ENCODE measurements around the gene SH2D6.

SH2D6 gene

DNA sequence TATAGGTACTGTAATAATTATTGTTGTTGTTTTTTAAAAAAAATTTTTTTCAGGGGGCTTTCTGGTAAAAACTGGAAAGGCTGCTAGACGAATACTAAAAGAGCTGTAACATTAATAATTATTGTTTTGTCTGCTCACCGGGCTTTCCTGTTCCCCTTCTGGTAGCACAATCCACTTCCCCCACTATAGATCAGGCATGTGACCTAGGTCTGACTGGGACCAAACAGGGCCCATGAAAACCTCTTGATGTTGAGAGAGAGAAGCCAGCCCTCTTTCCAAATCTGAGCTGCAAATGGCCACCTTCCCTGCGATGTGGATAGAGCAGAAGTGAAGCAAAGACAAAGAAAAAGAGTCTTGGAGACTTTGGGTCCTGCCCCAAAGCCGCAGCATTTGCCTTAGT is 23.4 kb downstream of the SH2D6 start:
- no peak for DNase-seq

DNA sequence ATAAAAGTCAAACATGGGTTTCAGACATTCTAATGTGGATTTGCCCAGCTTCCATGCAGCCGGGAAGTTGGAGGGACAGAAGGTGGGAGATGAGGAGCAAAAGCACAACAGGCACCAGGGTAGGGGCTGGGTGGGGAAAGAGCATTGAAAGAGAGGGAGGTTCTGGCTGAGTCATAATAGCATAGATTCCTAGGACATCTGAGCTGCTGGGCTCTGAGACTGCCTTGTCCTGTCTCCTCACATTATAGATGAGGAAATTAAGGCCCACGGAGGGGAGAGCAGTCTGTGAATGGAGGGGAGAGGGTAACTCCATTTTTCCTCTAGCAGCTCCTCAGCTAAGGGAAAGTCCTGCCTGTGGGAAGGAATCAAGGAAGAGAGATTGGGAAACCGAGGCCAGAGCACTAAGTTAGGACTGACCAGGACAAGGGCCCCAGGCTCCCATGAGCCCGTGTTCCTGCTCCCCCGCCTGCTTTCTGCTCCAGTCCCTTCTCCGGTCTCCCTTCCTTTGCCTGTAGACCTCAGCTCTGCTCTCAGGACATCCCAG is 26.2 kb downstream of the SH2D6 start:
- no peak for DNase-seq

DNA sequence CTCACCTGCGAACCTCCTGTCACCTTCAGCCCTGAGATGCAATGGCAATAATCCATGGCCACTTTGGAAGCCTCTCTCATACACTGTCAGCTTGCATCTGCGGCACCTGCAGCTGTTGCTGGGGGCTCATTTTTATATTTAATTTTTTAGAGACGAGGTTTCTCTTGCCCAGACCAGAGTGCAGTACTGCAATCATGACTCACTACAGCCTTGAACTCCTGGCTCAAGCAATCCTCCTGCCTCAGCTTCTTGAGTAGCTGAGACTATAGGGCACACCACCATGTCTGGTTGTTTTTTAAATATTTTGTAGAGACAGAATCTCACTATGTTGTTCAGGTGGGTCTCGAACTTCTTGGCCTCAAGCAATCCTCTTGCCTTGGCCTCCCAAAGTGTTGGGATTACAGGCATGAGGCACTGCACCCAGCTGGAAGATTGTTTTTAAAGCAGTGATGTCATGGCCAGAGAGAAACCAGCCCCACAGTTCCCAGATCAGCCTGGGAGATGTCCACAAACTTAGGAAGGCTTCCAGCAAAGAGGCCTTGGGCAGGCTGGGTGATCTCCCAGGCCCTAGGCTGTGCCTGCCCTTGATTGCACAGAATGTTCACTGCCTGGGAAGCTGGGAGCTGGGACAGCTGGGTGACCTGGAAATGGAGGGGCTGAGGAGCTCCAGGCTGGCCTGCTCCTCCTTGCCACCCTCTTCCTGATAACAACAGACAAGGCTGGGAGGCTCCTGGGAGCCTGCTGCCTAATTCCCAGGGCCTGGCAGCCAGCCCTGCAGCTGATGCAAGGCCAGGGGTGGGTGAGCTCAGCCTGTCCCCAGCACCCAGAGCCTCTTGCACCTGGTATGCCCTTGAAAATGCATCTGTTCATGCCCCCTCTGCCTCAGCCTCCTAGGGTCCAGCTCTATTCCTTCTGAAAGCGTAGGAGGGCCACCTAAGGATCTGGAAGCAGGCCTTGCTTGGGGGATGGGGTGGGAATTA is 27.1 kb downstream of the SH2D6 start:
- no peak for DNase-seq

DNA sequence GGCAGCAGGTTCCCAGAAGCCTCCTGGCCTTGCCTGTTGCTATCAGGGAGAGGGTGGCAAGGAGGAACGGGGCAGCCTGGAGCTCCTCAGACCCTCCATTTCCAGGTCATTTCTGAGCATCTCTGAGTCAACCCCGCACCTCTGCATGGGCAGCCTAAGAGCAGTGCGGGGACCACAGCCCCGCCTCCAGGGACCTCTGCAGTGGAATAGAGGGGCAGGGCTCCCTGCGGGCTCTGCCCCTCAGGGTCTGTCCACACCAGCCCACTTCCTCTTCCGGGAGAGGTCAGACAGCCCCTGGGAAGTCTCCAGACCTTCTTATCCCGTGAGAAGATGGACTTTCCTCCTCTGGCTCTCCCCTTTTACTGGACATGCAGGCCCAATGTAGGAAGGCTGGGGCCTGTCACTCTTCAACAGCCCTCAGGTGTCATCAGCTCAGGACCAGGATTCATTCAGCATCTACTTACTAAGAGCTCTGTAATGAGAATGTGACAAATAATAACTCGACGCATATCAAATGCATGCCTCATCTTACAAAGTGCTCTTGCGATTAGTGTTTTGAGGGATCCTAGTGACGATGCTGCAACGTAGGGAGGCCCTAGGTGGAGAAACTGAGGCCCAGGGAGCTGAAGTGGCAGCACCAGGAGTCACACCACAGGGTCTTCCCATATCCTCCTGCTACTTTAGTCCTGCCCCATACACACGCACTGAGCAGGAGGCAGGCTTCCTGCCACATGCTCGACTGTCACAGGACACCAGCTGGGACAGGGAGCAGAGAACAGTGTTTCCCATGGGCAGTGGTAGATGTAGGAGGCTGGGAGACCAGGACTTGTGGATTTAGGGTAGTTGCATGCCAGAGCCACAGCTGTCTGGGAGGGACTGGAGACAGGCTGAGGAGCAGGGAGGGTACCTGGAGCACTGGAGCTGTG is 28.0 kb downstream of the SH2D6 start:
- no peak for DNase-seq

DNA sequence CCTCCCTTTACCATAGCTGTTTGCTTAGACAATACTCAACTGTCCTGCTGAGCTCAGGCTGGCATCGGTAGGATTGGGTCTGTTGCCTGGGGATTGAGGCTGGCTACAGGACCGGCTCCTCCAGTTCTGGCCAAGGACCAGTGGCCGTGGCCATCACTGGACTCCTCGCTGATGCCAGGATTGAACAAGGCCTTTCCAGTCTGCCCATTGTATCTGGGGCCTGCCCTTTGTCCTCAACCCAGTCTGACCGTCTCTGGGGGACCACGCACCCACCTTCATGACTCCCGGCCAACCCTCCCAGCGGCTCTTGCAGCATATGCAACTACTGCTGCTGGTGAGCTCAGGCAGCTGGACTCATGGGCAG is 28.7 kb downstream of the SH2D6 start:
- no peak for DNase-seq

DNA sequence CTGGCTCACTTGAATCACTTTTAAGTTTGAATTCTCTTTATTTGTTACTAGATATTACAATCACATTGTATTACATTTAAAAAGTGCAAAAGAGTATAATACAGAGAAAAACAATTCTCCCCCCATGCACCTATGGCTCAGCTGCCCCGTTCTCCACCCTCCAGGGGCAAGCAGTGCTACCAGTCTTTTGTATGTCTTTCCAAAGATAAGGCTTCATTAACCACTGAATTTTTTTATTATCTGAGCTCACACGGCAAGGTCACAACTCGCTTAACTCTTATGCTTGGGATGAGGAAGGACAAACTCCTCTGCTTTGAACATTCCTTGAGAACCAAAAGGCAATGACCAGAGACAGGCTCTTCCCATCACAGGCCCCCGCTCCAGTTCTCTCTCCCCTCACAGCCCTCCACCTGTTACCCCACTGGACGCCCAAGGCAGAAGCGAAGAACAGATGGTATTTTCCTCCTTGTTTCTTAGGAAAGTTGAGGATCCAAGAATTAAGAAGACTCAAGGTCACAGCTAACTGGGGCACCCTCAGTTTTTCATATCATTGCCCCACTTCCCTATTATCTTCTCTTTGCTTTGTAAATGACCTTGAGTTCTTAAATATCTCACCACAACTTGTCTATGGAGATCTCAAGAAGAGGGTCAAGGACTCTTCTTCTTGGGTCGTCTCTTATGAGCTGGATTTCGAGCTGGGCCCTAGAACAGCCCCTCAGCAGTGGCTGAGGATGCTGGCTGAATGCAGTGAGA is 30.1 kb downstream of the SH2D6 start:
- no peak for DNase-seq

DNA sequence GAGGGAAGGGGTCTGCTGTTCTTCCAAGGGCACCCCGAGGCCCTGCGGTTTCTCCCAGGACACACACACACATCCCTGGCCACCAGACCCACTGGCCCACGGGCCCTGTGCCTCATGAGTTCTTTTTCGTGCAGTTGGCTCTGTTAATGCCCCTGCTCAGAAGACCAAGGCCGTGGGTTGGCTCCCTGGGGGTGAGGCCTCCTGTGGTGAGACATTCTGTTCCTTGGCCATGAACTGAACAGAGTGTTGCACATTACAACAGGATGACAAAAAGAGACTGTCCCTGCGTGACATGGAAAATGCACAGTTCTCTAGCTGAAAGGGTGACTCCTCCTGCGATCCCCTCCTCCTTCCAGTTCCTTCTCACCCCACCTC is 30.7 kb downstream of the SH2D6 start:
- DNase-seq: no peak

DNA sequence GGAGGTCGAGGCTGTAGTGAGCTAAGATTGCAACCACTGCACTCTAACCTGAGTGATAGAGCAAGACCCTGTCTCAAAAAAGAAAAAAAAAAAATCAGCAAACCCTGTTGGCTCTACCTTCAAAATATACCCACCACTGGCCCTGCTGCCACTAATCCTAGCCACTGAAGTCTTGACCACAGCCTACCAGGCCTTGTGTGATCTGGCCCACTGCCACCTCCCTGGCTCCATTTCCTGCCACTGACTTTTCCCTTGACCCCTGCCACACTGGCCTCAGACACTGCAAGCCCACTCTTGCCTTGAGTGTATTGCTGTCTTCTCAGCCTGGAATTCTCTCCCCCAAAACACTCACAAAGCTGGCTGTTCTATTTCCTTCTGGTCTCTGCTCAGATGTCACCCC is 33.7 kb downstream of the SH2D6 start:
- DNase-seq: no peak

DNA sequence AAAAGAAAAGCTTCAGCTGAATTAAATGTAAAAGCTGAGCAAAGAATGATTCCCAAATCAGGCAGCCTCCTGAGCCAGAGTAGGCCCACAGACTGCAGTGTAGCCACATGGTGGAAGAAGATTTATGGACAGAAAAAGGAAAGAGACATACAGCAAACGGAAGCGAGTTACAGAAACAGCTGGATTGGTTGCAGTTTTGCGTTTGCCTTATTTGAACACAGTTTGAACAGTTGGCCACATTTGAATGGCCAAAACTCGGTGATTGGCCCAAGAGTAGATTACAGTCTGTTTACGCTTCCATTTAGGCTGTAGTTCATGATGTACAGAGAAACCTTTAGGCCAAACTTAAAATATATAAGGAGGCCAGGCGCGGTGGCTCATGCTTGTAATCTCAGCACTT is 35.1 kb downstream of the SH2D6 start:
- no peak for DNase-seq

DNA sequence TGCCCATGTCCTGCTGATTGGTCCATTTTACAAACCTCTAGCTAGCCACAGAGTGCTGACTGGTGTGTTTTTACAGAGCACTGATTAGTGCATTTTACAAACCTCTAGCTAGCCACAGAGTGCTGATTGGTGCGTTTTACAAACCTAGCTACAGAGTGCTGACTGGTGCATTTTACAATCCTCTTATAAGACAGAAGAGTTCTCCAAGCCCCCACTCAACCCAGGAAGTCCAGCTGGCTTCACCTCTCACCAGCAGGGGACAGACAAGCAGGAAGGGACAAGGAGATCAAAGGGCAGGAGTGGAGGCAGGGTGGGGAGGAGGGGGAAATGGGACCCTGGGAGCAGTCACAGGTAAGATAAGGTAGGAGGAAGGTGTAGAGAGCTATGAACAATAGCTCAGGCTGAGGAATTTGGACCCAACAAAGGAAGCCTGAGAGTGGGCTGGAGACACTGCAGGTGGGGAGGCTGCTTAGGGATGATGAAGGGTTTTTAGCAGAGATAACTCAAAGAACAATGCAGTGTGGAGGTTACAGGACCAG is 37.1 kb downstream of the SH2D6 start:
- DNase-seq: no peak

DNA sequence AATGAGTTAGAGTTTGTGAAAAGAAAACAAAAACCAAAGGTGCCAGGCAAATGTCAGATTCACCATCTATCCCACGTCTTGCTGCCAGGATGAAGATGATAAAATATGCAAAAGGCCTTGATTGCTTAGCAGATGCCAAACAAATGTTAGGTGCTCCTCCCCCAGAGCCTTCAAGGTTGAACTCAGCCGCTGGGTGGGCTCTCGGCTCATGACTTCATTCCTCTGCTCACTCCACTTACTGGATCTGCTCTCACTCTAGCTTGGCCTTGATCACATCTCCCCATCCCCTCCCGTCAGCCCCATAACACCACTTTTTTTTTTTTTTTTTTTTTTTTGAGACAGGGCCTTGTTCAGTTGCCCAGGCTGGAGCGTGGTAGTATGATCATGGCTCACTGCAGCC is 38.5 kb downstream of the SH2D6 start:
- DNase-seq: no peak

DNA sequence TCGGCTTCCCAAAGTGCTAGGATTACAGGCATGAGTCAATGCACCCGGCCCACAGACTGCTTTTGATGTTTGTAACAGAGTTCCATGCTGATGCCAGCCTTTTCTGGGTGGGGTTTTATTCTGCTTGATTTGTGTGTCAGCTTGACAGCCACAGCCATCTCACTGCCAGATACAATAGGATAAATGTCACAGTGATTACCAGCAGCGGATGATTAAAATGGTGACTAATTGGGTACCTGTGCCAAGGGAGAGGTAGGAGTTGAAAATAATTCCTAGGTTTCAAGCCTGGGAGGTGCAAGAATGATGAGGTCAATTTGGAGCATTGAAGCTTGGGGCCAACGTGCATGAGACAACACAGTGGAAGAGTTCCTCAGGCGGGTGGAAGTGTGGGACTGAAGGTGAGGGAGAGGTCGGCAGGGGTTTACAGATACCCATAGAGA is 39.4 kb downstream of the SH2D6 start:
- DNase-seq: no peak

DNA sequence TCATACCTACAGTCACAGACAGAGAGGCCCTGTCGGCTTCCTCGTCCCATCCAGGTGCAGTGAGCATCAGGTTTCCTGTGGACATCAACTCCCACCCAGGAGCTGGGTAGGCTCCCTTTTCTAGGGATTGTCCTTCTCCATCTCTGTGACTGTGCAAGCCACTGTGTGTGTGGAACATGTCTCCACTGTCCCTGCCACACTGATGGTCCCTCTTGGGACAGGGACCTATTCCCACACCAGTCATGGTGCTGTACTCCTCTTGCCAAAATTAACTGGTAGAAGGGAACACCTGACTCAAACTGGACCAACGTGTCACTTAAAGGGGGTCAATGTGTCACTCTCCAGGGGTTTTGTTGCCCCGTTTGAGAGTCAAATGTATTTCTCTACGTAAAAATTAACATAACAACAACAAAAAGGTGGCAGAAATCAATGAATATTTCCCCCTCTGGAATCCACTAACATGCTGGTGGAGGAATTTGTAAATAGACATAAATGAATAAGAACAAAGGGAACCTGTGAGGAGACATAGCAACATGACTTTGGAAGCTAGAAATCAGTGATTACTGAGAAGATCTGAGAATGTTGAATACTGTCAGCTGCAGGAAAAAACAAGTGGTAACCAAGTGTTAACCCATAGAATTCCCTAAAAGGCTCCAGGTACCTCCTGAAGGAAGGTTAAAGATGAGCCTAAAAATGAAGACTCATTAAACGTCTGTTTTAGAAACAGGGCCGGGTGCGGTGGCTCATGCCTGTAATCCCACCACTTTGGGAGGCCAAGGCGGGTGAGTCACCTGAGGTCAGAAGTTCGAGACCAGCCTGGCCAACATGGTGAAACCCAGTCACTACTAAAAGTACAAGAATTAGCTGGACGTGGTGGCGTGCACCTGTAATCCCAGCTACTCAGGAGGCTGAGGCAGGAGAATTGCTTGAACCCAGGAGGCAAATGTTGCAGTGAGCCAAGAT is 40.4 kb downstream of the SH2D6 start:
- no peak for DNase-seq

DNA sequence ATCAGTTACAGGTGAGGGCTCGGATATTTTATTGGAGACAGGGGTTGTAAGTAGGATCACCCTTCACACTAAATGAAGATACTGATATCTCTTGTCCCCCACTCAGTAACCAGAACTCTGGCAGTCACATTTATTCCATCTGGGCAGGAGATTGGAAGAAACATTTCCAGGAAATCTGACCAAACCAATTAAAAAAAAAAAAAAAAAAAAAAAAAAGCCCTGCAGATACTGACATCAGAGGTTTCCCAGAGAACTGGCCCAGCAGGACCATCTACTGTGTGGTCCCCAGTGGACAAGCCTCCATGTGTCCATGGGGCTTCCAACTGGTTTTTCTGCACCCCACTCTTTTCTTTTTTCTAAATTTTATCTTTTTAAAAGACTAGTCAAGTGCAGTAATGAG is 41.3 kb downstream of the SH2D6 start:
- DNase-seq: no peak

DNA sequence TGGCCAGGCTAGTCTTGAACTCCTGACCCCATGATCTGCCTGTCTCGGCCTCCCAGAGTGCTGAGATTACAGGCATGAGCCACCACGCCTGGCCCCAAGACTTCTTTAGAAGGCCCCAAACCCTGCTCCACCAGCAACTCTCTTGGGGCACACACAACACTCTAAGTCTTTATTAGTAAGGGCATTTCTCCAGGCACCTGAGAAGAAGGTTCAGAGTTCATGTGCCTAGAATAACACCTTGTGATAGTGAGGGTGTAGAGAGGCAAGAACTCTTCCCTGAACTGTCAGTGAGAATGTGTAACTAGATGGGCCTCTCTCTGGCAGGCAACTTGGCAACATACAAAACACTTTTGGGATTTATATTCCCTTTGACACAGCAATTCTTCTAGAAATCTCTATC is 43.8 kb downstream of the SH2D6 start:
- DNase-seq: no peak

DNA sequence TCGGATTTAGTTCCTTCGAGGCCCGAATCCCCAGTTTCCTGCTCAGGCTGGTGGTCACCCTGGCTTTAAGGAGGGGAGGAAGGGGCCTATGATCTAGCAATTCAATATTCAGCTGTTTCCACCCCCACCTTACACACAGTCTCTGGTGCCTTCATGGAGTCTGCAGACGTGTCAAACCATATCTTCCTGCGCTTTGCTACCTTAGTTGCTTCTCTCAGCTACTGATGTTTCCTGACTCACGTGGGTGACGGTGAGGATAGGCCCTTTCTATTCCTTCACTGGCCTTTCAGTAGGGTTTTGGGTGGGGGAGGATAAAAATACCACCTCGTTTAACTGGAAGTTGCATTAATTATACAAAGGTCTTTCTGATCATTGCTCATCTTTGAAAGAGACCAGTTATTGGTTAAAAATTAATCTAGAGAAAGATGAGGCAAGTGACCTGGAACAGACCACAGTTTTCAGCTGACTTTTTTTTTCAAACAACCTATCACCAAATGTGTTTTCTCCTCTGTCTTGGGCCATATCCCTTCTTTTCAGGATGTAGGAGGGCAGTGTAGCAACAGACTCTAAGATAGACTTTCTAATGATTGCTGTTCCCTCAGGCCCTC is 49.7 kb downstream of the SH2D6 start:
- no peak for DNase-seq

DNA sequence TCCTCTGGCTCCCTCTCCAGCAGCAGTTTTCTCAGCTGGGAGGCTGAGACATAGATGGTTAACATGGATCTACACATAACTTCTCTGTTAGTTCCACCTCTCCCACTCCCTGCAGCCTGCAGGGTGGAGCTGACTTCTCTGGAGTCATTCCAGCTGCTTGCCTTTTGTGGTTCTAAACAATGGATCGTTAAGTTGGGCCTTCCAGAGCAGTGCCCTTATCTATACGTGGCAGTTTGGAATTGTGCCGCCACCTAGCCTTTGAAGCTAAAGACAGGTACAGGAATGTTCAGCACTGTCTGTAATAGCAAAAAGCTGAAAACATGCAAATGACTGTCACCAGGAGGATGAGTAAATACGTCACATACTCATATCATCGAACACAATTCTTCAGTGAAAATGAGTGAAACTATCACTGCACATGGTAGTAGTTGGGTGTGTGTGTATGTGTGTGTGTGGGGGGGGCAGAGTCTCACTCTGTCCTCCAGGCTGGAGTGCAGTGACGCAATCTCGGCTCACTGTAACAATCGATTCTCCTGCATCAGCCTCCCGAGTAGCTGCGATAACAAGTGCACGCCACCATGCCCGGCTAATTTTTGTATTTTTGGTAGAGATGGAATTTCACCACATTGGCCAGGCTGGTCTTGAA is 50.3 kb downstream of the SH2D6 start:
- DNase-seq: no peak

DNA sequence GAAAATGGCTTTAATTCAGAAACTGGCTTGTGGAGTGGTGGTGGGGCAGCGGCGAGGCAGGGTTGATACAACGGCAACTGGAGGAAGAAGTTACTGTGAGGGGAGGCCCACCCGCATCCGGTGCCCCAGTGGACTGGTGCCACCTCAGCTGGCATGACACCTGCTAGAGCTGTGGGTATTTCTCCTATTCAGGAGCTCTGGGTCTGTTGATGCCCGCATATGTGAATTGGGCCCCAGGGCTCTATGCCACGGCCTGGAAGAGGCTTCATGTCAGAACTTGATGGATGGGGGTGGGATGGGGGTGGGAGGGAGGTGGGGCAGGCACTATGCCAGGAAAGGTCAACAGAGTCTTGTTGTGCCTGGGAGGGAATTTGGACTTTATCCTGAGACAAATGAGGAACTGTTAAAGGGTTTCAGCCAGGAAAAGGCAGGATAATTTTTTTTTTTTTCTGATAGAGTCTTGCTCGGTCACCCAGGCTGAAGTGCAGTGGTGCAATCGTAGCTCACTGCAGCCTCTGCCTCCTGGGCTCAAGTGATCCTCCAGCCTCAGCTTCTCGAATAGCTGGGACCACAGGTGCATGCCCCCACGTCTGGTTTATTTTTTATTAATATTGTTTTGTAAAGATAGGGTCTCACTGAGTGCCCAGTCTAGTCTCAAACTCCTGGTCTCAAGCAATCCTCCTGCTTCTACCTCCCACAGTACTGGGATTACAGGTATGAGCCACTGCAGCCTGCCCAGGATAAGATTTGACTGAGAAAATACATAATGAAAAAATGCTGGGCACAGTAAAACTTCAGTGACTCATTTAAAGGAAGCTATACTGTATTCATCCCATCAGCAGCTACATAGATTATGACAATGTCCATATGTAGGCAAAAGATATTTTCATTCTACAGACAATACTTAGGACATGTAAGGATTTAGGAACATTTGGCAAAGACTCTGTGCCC is 52.6 kb downstream of the SH2D6 start:
- DNase-seq: no peak

DNA sequence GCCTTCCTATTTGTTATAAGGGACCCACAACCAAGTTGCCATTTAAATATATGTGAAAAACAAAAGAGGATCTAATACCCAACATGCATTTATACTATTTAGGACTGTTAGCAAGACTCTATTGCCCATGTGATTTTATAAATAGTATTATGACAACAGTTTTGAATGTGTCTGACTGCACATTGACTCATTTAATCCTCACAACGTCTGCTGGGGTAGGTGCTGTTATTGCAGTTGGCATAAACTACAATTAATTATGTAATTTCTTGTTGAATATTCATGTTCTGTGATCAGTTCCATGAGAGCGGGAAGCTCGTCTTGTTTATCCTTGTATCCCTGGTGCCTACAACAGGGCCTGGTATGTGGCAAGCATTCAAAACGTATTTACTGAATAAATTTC is 53.7 kb downstream of the SH2D6 start:
- no peak for DNase-seq
